GM18499 (cell line): ENCODE measurements around the gene CAMK2N2.

Source experiments
- ATAC-seq: cut with Tn5 transposase; IDR thresholded peaks from one replicate; pipeline ENCODE4 v1.9.1; 2021; ENCODE audit warnings: moderate number of reproducible peaks; ENCODE audit not compliant: insufficient read depth, unreplicated experiment

Gene CAMK2N2

GRCh38 chr3:184261270-184261853 lies at the start of gene CAMK2N2:
CAMK2N2 (minus strand) TSS chr3:184261553; CDS start chr3:184261285, 268 bp downstream.
- ATAC-seq: no peak

GRCh38 chr3:184308744-184309143 lies 47.4 kb upstream of the CAMK2N2 start:
- ATAC-seq: no peak

GRCh38 chr3:184307915-184308314 lies 46.6 kb upstream of the CAMK2N2 start:
- no peak for ATAC-seq

GRCh38 chr3:184306341-184306972 lies 45.1 kb upstream of the CAMK2N2 start:
- no peak for ATAC-seq

- no peak for ATAC-seq
Measured at GRCh38 chr3:184305577-184305976, 44.2 kb upstream of the CAMK2N2 start.

- ATAC-seq: no peak
Measured at GRCh38 chr3:184300378-184300720, 39.0 kb upstream of the CAMK2N2 start.

- no peak for ATAC-seq
Measured at GRCh38 chr3:184299488-184300377, 38.4 kb upstream of the CAMK2N2 start.

- ATAC-seq: peak; percentile 65
Measured at GRCh38 chr3:184298759-184299487, 37.6 kb upstream of the CAMK2N2 start, which contains the start of gene PSMD2. PSMD2 (plus strand) TSS chr3:184299241; CDS start chr3:184299267, 26 bp downstream.

- ATAC-seq: no peak
Measured at GRCh38 chr3:184296616-184297015, 35.3 kb upstream of the CAMK2N2 start.

GRCh38 chr3:184295771-184296170 lies 34.4 kb upstream of the CAMK2N2 start:
- no peak for ATAC-seq

GRCh38 chr3:184291738-184292445 lies 30.5 kb upstream of the CAMK2N2 start:
- ATAC-seq: no peak

- ATAC-seq: no peak
Measured at GRCh38 chr3:184291044-184291737, 29.8 kb upstream of the CAMK2N2 start.

- no peak for ATAC-seq
Measured at GRCh38 chr3:184290331-184290730, 29.0 kb upstream of the CAMK2N2 start.

GRCh38 chr3:184289426-184289938 lies 28.1 kb upstream of the CAMK2N2 start:
- no peak for ATAC-seq

GRCh38 chr3:184284696-184285095 lies 23.3 kb upstream of the CAMK2N2 start:
- ATAC-seq: no peak

GRCh38 chr3:184283681-184284080 lies 22.3 kb upstream of the CAMK2N2 start:
- ATAC-seq: no peak

GRCh38 chr3:184282941-184283340 lies 21.6 kb upstream of the CAMK2N2 start:
- no peak for ATAC-seq

- no peak for ATAC-seq
Measured at GRCh38 chr3:184277366-184277765, 16.0 kb upstream of the CAMK2N2 start.
